ENCODE data around the gene INO80.

INO80 gene

GRCh38 chr15:40958146-40958545 is 157.9 kb downstream of the INO80 start:
- TF ChIP-seq, protein P1, sequence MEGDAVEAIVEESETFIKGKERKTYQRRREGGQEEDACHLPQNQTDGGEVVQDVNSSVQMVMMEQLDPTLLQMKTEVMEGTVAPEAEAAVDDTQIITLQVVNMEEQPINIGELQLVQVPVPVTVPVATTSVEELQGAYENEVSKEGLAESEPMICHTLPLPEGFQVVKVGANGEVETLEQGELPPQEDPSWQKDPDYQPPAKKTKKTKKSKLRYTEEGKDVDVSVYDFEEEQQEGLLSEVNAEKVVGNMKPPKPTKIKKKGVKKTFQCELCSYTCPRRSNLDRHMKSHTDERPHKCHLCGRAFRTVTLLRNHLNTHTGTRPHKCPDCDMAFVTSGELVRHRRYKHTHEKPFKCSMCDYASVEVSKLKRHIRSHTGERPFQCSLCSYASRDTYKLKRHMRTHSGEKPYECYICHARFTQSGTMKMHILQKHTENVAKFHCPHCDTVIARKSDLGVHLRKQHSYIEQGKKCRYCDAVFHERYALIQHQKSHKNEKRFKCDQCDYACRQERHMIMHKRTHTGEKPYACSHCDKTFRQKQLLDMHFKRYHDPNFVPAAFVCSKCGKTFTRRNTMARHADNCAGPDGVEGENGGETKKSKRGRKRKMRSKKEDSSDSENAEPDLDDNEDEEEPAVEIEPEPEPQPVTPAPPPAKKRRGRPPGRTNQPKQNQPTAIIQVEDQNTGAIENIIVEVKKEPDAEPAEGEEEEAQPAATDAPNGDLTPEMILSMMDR (IDR thresholded peaks at IDR 0.05; ENCODE audit: low read depth, low read length): no peak

GRCh38 chr15:40957581-40958051 is 158.5 kb downstream of the INO80 start:
- TF ChIP-seq, protein P1 (IDR thresholded peaks at IDR 0.05; ENCODE audit: low read depth, low read length): no peak
- no peak overlapping the region for H3K4me3 ChIP-seq (ENCODE audit: low read depth, low read length)

More at GRCh38 chr15:40958146-40958545, 157.9 kb downstream of the INO80 start:
- no peak overlapping the region for H3K4me3 ChIP-seq (ENCODE audit: low read depth, low read length)

DNA sequence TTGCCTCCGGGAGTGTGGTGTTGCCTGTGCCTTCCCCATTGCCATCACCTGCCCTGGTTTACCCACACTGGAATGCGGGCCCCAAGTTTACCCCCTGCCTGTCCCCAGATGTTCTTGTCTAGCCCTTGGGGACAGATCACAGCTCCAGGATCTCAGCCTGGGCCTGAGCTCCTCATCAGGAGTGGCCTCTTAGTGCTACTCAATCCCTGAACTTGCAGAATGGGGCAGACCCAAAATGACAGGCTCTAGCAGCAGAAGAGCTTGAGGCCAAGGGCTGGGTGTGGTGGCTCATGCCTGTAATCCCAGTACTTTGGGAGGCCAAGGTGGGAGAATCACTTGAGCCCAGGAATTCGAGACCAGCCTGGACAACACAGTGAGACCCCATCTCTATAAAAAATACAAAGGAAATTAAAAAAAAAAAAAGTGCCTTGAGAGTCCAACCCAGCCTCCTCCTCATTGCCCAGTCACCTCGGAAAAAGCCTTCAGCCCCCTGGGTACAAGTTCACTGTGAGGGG is 159.0 kb downstream of the INO80 start:
- TF ChIP-seq, protein P1 (IDR thresholded peaks at IDR 0.05; ENCODE audit: low read depth, low read length): no peak
- peak overlapping the region; percentile 91 for H3K4me3 ChIP-seq (ENCODE audit: low read depth, low read length)

DNA sequence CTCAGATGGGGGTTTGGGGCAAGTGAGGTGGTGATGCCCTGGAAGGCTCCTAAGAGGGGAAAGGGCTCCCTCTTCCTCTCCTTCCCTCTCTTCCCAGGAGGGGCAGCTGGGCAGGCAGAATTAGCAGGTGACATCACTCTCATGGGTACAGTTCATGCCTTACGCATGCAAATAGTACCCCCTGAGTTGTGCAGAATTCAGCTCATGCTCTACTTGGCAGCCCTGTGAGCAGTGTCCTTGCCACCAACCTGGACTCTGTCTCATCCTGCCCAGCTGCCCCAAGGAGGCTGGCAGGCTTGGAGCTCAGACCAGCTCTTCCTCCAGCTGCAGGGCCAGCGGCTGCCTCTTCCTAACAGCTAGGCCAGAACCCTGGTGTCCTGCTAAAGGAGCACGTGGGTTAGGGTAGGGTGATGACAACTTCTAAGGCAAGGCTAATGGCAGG is 159.5 kb downstream of the INO80 start:
- TF ChIP-seq, protein P1 (IDR thresholded peaks at IDR 0.05; ENCODE audit: low read depth, low read length): no peak

GRCh38 chr15:40955930-40956540 is 160.0 kb downstream of the INO80 start:
- TF ChIP-seq, protein P1 (IDR thresholded peaks at IDR 0.05; ENCODE audit: low read depth, low read length): no peak
- peak overlapping the region; percentile 91 for H3K4me3 ChIP-seq (ENCODE audit: low read depth, low read length)

More for the DNA sequence above, 159.5 kb downstream of the INO80 start:
- H3K4me3 ChIP-seq (ENCODE audit: low read depth, low read length): peak overlapping the region; percentile 91

GRCh38 chr15:40955141-40955903 is 160.8 kb downstream of the INO80 start:
- TF ChIP-seq, protein P1 (IDR thresholded peaks at IDR 0.05; ENCODE audit: low read depth, low read length): no peak
- peak overlapping the region; percentile 91 for H3K4me3 ChIP-seq (ENCODE audit: low read depth, low read length)

DNA sequence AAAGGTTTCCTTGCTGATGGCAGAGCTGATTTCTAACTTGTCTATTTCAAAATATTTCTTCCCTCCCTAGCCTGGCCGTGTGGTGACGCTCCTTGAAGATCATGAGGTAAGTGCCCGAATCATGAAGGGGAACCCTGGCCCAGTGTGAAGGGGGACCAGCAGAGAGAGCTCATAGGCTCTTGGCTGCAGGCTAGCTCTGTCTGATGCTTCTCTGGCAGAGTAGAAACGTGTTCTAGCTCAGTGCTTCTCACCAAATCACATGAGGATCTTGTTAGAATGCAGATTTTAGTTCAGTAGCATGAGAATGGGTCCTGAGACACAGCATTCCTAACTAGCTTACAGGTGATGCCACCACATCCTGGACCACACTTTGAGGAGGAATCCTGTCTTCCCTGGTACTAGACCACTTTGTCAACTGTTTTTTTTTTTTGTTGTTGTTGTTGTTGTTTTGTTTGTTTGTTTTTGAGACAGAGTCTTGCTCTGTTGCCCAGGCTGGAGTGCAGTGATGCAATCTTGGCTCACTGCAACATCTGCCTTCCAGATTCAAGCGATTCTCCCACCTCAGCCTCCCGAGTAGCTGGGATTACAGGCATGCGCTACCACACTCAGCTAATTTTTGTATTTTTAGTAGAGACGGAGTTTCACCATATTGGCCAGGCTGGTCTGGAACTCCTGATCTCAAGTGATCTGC is 161.8 kb downstream of the INO80 start:
- peak overlapping the region; percentile 91 for H3K4me3 ChIP-seq (ENCODE audit: low read depth, low read length)

Measured in WI38 (cell line).